SK-N-SH treated with all-trans-retinoic acid at 6 μM for 48 hours (cell line): ENCODE data around the gene LHFPL2.

Source experiments
- ARNTL ChIP-seq: fragments of 450-650 bp; formaldehyde crosslinking; IDR thresholded peaks from 2 replicates; pipeline ENCODE4 v1.5.0; 2020; ENCODE audit warnings: low read depth, mild to moderate bottlenecking, moderate library complexity, borderline replicate concordance
- ESRRG ChIP-seq: fragments of 250-450 bp; sonication (Bioruptor Pico); IDR thresholded peaks from 2 replicates; pipeline ENCODE4 v1.6.1; 2021; ENCODE audit warnings: mild to moderate bottlenecking
- ISL1 ChIP-seq: fragments of 250-450 bp; sonication (Bioruptor Pico); IDR thresholded peaks from 2 replicates; pipeline ENCODE4 v2.1.2; 2022; ENCODE audit warnings: mild to moderate bottlenecking, moderate library complexity
- OSR1 ChIP-seq: fragments of 250-450 bp; sonication (Bioruptor Pico); IDR thresholded peaks from 2 replicates; pipeline ENCODE4 v1.8.0; 2022; ENCODE audit warnings: moderate library complexity, mild to moderate bottlenecking, inconsistent platforms
- RARB ChIP-seq: fragments of 250-450 bp; sonication (Bioruptor Pico); IDR thresholded peaks from 2 replicates; pipeline ENCODE4 v1.8.0; 2021; ENCODE audit warnings: mild to moderate bottlenecking, moderate library complexity
- SNAI2 ChIP-seq: fragments of 250-450 bp; sonication (Bioruptor Pico); IDR thresholded peaks from 2 replicates; pipeline ENCODE4 v1.5.0; 2020; ENCODE audit warnings: mild to moderate bottlenecking, moderate library complexity
- TOX ChIP-seq: fragments of 250-450 bp; sonication (Bioruptor Pico); IDR thresholded peaks from 2 replicates; pipeline ENCODE4 v1.8.0; 2021; ENCODE audit warnings: mild to moderate bottlenecking, moderate library complexity, borderline replicate concordance
- ZC3H10 ChIP-seq: fragments of 250-450 bp; sonication (Bioruptor Pico); IDR thresholded peaks from 2 replicates; pipeline ENCODE4 v1.5.1; 2021; ENCODE audit warnings: mild to moderate bottlenecking, moderate library complexity
- ZNF565 ChIP-seq: fragments of 450-650 bp; formaldehyde crosslinking; conservative IDR thresholded peaks from 2 replicates; pipeline ENCODE4 v1.5.0; 2020; ENCODE audit warnings: low read depth, mild to moderate bottlenecking, moderate library complexity
- ZNF8 ChIP-seq: fragments of 450-650 bp; formaldehyde crosslinking; IDR thresholded peaks from 2 replicates; pipeline ENCODE4 v1.5.0; 2020; ENCODE audit warnings: mild to moderate bottlenecking, moderate library complexity
- TF ChIP-seq, protein P1 (sequence below): fragments of 250-450 bp; sonication (Bioruptor Pico); IDR thresholded peaks from 2 replicates; pipeline ENCODE4 v1.8.0; 2020; ENCODE audit warnings: mild to moderate bottlenecking, moderate library complexity, borderline replicate concordance
- TF ChIP-seq, protein P2 (sequence below): fragments of 250-450 bp; sonication (Bioruptor Pico); IDR thresholded peaks from 2 replicates; pipeline ENCODE4 v1.5.1; 2021; ENCODE audit warnings: mild to moderate bottlenecking, moderate library complexity
- TF ChIP-seq, protein P3 (sequence below): fragments of 250-450 bp; sonication (Bioruptor Pico); IDR thresholded peaks from 2 replicates; pipeline ENCODE4 v1.5.1; 2020; ENCODE audit warnings: low read depth, mild to moderate bottlenecking, moderate library complexity
- TF ChIP-seq, protein P4 (sequence below): fragments of 250-450 bp; sonication (Bioruptor Pico); IDR thresholded peaks from 2 replicates; pipeline ENCODE4 v1.5.0; 2020; ENCODE audit warnings: mild to moderate bottlenecking, moderate library complexity

DNA sequence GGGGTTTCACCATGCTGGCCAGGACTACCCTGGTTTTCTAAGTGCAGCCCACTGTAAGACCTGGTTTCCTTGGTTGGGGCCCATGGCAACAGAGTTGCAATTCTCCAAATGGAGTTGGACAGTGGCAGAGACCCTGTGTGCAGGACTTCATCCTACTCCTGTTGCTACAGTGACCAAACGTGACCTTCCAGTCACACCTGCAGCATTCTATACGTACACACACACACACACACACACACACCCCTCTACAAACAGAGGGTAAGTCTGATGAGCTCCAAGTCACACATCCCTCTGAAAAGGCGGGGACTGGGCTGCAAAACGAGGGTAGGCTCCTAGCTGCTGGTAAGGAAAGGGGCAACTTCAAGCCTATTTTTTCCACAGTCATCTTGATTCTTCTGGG is 23.6 kb downstream of the LHFPL2 start:
- TF ChIP-seq OSR1 (no peak), ZNF8 (CRISPR knock-in tag) (no peak), TOX (no peak), ZC3H10 (CRISPR knock-in tag) (no peak), SNAI2 (CRISPR knock-in tag) (no peak), ESRRG (CRISPR knock-in tag) (no peak), RARB (CRISPR knock-in tag) (no peak), ZNF565 (CRISPR knock-in tag) (no peak), ARNTL (CRISPR knock-in tag) (no peak), ISL1 (CRISPR knock-in tag) (no peak)
- TF ChIP-seq, protein P1, sequence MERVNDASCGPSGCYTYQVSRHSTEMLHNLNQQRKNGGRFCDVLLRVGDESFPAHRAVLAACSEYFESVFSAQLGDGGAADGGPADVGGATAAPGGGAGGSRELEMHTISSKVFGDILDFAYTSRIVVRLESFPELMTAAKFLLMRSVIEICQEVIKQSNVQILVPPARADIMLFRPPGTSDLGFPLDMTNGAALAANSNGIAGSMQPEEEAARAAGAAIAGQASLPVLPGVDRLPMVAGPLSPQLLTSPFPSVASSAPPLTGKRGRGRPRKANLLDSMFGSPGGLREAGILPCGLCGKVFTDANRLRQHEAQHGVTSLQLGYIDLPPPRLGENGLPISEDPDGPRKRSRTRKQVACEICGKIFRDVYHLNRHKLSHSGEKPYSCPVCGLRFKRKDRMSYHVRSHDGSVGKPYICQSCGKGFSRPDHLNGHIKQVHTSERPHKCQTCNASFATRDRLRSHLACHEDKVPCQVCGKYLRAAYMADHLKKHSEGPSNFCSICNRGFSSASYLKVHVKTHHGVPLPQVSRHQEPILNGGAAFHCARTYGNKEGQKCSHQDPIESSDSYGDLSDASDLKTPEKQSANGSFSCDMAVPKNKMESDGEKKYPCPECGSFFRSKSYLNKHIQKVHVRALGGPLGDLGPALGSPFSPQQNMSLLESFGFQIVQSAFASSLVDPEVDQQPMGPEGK (CRISPR knock-in tag): no peak
- TF ChIP-seq, protein P2, sequence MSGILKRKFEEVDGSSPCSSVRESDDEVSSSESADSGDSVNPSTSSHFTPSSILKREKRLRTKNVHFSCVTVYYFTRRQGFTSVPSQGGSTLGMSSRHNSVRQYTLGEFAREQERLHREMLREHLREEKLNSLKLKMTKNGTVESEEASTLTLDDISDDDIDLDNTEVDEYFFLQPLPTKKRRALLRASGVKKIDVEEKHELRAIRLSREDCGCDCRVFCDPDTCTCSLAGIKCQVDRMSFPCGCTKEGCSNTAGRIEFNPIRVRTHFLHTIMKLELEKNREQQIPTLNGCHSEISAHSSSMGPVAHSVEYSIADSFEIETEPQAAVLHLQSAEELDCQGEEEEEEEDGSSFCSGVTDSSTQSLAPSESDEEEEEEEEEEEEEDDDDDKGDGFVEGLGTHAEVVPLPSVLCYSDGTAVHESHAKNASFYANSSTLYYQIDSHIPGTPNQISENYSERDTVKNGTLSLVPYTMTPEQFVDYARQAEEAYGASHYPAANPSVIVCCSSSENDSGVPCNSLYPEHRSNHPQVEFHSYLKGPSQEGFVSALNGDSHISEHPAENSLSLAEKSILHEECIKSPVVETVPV (CRISPR knock-in tag): no peak
- TF ChIP-seq, protein P3, sequence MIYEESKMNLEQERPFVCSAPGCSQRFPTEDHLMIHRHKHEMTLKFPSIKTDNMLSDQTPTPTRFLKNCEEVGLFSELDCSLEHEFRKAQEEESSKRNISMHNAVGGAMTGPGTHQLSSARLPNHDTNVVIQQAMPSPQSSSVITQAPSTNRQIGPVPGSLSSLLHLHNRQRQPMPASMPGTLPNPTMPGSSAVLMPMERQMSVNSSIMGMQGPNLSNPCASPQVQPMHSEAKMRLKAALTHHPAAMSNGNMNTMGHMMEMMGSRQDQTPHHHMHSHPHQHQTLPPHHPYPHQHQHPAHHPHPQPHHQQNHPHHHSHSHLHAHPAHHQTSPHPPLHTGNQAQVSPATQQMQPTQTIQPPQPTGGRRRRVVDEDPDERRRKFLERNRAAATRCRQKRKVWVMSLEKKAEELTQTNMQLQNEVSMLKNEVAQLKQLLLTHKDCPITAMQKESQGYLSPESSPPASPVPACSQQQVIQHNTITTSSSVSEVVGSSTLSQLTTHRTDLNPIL (CRISPR knock-in tag): no peak
- TF ChIP-seq, protein P4, sequence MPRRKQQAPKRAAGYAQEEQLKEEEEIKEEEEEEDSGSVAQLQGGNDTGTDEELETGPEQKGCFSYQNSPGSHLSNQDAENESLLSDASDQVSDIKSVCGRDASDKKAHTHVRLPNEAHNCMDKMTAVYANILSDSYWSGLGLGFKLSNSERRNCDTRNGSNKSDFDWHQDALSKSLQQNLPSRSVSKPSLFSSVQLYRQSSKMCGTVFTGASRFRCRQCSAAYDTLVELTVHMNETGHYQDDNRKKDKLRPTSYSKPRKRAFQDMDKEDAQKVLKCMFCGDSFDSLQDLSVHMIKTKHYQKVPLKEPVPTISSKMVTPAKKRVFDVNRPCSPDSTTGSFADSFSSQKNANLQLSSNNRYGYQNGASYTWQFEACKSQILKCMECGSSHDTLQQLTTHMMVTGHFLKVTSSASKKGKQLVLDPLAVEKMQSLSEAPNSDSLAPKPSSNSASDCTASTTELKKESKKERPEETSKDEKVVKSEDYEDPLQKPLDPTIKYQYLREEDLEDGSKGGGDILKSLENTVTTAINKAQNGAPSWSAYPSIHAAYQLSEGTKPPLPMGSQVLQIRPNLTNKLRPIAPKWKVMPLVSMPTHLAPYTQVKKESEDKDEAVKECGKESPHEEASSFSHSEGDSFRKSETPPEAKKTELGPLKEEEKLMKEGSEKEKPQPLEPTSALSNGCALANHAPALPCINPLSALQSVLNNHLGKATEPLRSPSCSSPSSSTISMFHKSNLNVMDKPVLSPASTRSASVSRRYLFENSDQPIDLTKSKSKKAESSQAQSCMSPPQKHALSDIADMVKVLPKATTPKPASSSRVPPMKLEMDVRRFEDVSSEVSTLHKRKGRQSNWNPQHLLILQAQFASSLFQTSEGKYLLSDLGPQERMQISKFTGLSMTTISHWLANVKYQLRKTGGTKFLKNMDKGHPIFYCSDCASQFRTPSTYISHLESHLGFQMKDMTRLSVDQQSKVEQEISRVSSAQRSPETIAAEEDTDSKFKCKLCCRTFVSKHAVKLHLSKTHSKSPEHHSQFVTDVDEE: no peak
